Neural cell (in vitro differentiated cells): ENCODE results near the gene IL12RB1. TPM values are rescaled to one million over a fixed set of nuclear protein-coding genes. Genes with fewer than 3 reads are reported as not detected.
"Not testable (repeated sequence)": the region's sequence is repeated elsewhere in the genome, so short reads cannot be mapped to it uniquely, and the experiment has no call there.

Experiments used
- H2AFZ ChIP-seq: fragments of 200-600, 300-800 bp; sonication (generic), shearing (Covaris generic); 2 replicates; pipeline ENCODE4 v1.6.0; 2014; ENCODE audit warnings: low read depth, mild to moderate bottlenecking, antibody characterized with exemption, low read length, moderate library complexity
- H3F3A ChIP-seq: fragments of 200-600 bp; shearing (Covaris generic); 2 replicates; pipeline ENCODE4 v1.6.1; 2016; ENCODE audit warnings: mild to moderate bottlenecking, moderate library complexity, mixed read lengths, antibody characterized with exemption, low read length; ENCODE audit not compliant: insufficient read depth, poor library complexity, severe bottlenecking
- H3K27ac ChIP-seq: fragments of 200-600, 300-800 bp; sonication (generic), shearing (Covaris generic); 2 replicates; pipeline ENCODE4 v1.5.1; 2014; ENCODE audit warnings: mild to moderate bottlenecking, low read length, moderate library complexity
- H3K27me3 ChIP-seq: fragments of 300-800, 200-600 bp; sonication (generic), shearing (Covaris generic); 2 replicates; pipeline ENCODE4 v1.6.0; 2014; ENCODE audit warnings: mild to moderate bottlenecking, low read depth, low read length, moderate library complexity; ENCODE audit not compliant: insufficient read depth
- H3K36me3 ChIP-seq: fragments of 300-800, 200-600 bp; sonication (generic), shearing (Covaris generic); 2 replicates; pipeline ENCODE4 v1.5.1; 2014; ENCODE audit warnings: mild to moderate bottlenecking, antibody characterized with exemption, low read length, moderate library complexity; ENCODE audit not compliant: insufficient read depth
- H3K4me2 ChIP-seq: fragments of 300-800, 200-600 bp; sonication (generic), shearing (Covaris generic); 2 replicates; pipeline ENCODE4 v1.6.0; 2014; ENCODE audit warnings: mild to moderate bottlenecking, low read length
- H3K4me3 ChIP-seq: fragments of 300-800, 200-600 bp; sonication (generic), shearing (Covaris generic); 2 replicates; pipeline ENCODE4 v1.5.1; 2014; ENCODE audit warnings: mild to moderate bottlenecking, low read length, moderate library complexity
- H3K79me2 ChIP-seq: fragments of 200-600 bp; shearing (Covaris generic); replicated peaks from 2 replicates; pipeline ENCODE4 v1.6.0; 2014; ENCODE audit warnings: mild to moderate bottlenecking, low read length, moderate library complexity; ENCODE audit not compliant: insufficient read depth
- H3K9ac ChIP-seq: fragments of 300-800, 200-600 bp; sonication (generic), shearing (Covaris generic); 2 replicates; pipeline ENCODE4 v1.6.1; 2016; ENCODE audit warnings: mild to moderate bottlenecking, low read length, mixed read lengths
- H3K9me2 ChIP-seq: fragments of 200-600 bp; shearing (Covaris generic); 2 replicates; pipeline ENCODE4 v1.6.1; 2016; ENCODE audit warnings: mild to moderate bottlenecking, low read length, mixed read lengths; ENCODE audit not compliant: insufficient read depth
- H3K9me3 ChIP-seq: fragments of 200-600, 300-800 bp; sonication (generic), shearing (Covaris generic); 2 replicates; pipeline ENCODE4 v1.6.1; 2016; ENCODE audit warnings: mild to moderate bottlenecking, mixed run types, low read length, moderate library complexity, mixed read lengths
- H4K20me1 ChIP-seq: fragments of 200-600 bp; shearing (Covaris generic); 2 replicates; pipeline ENCODE4 v1.6.1; 2016; ENCODE audit warnings: mild to moderate bottlenecking, mixed run types; ENCODE audit not compliant: insufficient read depth
- CTCF ChIP-seq: fragments of 450-650 bp; IDR thresholded peaks from 2 replicates; pipeline ENCODE4 v1.5.1; 2014; ENCODE audit warnings: antibody characterized with exemption, mild to moderate bottlenecking, moderate library complexity; ENCODE audit not compliant: poor library complexity, severe bottlenecking
- EP300 ChIP-seq: fragments of 450-650 bp; conservative IDR thresholded peaks from 2 replicates; pipeline ENCODE4 v1.6.1; 2014; ENCODE audit warnings: antibody characterized with exemption, mild to moderate bottlenecking, moderate library complexity; ENCODE audit not compliant: poor library complexity, severe bottlenecking
- EZH2 ChIP-seq: fragments of 200-600, 300-800 bp; shearing (Covaris generic), sonication (generic); IDR thresholded peaks from 2 replicates; pipeline ENCODE4 v1.6.1; 2014; ENCODE audit warnings: antibody characterized with exemption, low read length, borderline replicate concordance, mild to moderate bottlenecking; ENCODE audit not compliant: insufficient read depth, poor library complexity, severe bottlenecking
- MXI1 ChIP-seq: fragments of 450-650 bp; conservative IDR thresholded peaks from 2 replicates; pipeline ENCODE4 v1.6.1; 2014; ENCODE audit warnings: antibody characterized with exemption, mild to moderate bottlenecking; ENCODE audit not compliant: poor library complexity, severe bottlenecking
- POLR2AphosphoS5 ChIP-seq: IDR thresholded peaks from 2 replicates; pipeline ENCODE4 v1.6.1; 2012
- RAD21 ChIP-seq: fragments of 450-650 bp; conservative IDR thresholded peaks from 2 replicates; pipeline ENCODE4 v1.6.1; 2014; ENCODE audit warnings: antibody characterized with exemption, mild to moderate bottlenecking, moderate library complexity
- REST ChIP-seq: IDR thresholded peaks from 2 replicates; pipeline ENCODE4 v1.6.1; 2012; ENCODE audit warnings: borderline replicate concordance
- SMC3 ChIP-seq: fragments of 450-650 bp; conservative IDR thresholded peaks from 2 replicates; pipeline ENCODE4 v1.6.1; 2014; ENCODE audit warnings: antibody characterized with exemption, mild to moderate bottlenecking, moderate library complexity; ENCODE audit not compliant: poor library complexity
- TAF1 ChIP-seq: IDR thresholded peaks from 2 replicates; pipeline ENCODE4 v1.6.1; 2012; ENCODE audit warnings: low read depth
- polyA plus RNA-seq: library from polyadenylated mRNA; depleted of rRNA; stranded (reverse); fragments of >200 nt; gene quantifications from 2 replicates; pipeline ENCODE4 v1.2.3, GENCODE V29; 2014

The IL12RB1 gene
- polyA plus RNA-seq, 1 donor from 2014 or later: not detected

GRCh38 chr19:18090545-18091216 lies 3.9 kb upstream of the IL12RB1 start:
- Histone ChIP-seq H3K9me3 (no peaks in the 10 kb centered on the region), H3F3A (no peaks in the 10 kb centered on the region), H3K9ac (no peak overlapping the region), H4K20me1 (no peaks in the 10 kb centered on the region), H3K9me2 (no peaks in the 10 kb centered on the region), H3K27me3 (no peaks in the 10 kb centered on the region), H3K27ac (no peak overlapping the region), H3K4me2 (no peak overlapping the region), H3K36me3 (no peaks in the 10 kb centered on the region), H2AFZ (no peak overlapping the region), H3K4me3 (no peak overlapping the region), H3K79me2 (no peaks in the 10 kb centered on the region)
- TF ChIP-seq RAD21: no peak
- TF ChIP-seq CTCF: no peak
- TF ChIP-seq MXI1: no peak
- no peak for TF ChIP-seq EZH2
- TF ChIP-seq POLR2AphosphoS5: no peak
- TF ChIP-seq SMC3: no peak
- TF ChIP-seq EP300: no peak
- no peak for TF ChIP-seq REST
- no peak for TF ChIP-seq TAF1

- H3K9ac ChIP-seq: no peak overlapping the region
- no peak overlapping the region for H3K27ac ChIP-seq
- no peaks in the 10 kb centered on the region for H3K79me2 ChIP-seq
These were observed 3.0 kb upstream of the IL12RB1 start for GRCh38 chr19:18089726-18090125.

DNA sequence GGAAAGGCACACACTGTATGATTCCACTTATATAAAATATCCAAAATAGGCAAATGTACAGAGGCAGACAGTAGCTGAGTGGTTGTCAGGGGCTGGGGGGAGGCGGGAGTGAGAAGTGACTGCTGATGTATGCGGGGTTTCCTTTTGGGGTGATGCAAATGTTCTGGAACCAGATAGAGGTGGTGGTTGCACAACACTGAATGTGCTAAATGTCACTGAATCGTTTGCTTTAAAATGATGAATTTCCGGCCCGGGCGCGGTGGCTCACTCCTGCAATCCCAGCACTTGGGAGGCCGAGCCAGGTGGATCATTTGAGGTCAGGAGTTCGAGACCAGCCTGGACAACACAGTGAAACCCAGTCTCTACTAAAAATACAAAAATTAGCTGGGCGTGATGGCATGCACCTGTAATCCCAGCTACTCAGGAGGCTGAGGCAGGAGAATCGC lies 2.4 kb upstream of the IL12RB1 start:
- not testable (repeated sequence) for H2AFZ ChIP-seq, H3F3A ChIP-seq, H3K27ac ChIP-seq, H4K20me1 ChIP-seq, H3K27me3 ChIP-seq, H3K4me3 ChIP-seq, H3K79me2 ChIP-seq, H3K9me3 ChIP-seq, H3K4me2 ChIP-seq, H3K9me2 ChIP-seq, H3K9ac ChIP-seq, H3K36me3 ChIP-seq

More at GRCh38 chr19:18089726-18090125, 3.0 kb upstream of the IL12RB1 start:
- no peak for TF ChIP-seq POLR2AphosphoS5
- no peak for TF ChIP-seq REST
- TF ChIP-seq EP300: no peak
- TF ChIP-seq TAF1: no peak
- Histone ChIP-seq H3F3A (no peaks in the 10 kb centered on the region), H3K9me2 (no peaks in the 10 kb centered on the region), H3K4me3 (no peak overlapping the region), H3K36me3 (no peaks in the 10 kb centered on the region), H4K20me1 (no peaks in the 10 kb centered on the region), H3K27me3 (no peaks in the 10 kb centered on the region), H2AFZ (no peak overlapping the region), H3K9me3 (no peaks in the 10 kb centered on the region), H3K4me2 (no peak overlapping the region)
